DND-41 (cell line): ENCODE data around the gene TMEM91.

ENCODE experiments used
- ATAC-seq: fragments of 200-7000 bp; cut with Tn5 transposase; 3 replicates; pipeline ENCODE4 v1.9.1; 2021; ENCODE audit warnings: low read depth; ENCODE audit not compliant: insufficient read depth
- DNase-seq: peaks from one replicate; pipeline ENCODE4 v3.0.0-alpha.2; 2020
- H2AFZ ChIP-seq: 2 replicates; pipeline ENCODE4 v1.6.0; 2012; ENCODE audit warnings: low read depth, low read length
- H3K27ac ChIP-seq: 2 replicates; pipeline ENCODE4 v1.5.1; 2012; ENCODE audit warnings: low read length, inconsistent platforms
- H3K27me3 ChIP-seq: fragments of 200-600 bp; sonication (generic); 2 replicates; pipeline ENCODE4 v1.6.0; 2012; ENCODE audit warnings: low read length, mild to moderate bottlenecking, inconsistent platforms; ENCODE audit not compliant: insufficient read depth, poor library complexity
- H3K36me3 ChIP-seq: 2 replicates; pipeline ENCODE4 v1.5.1; 2012; ENCODE audit warnings: low read length, inconsistent platforms; ENCODE audit not compliant: insufficient read depth
- H3K4me1 ChIP-seq: 2 replicates; pipeline ENCODE4 v1.5.1; 2012; ENCODE audit warnings: mild to moderate bottlenecking, low read length; ENCODE audit not compliant: insufficient read depth
- H3K4me2 ChIP-seq: 2 replicates; pipeline ENCODE4 v1.6.0; 2012; ENCODE audit warnings: mild to moderate bottlenecking, moderate library complexity, low read length, inconsistent platforms; ENCODE audit not compliant: insufficient read depth
- H3K4me3 ChIP-seq, 2 experiments: fragments of 200-600 bp in 1 of 2; shearing (Covaris generic) in 1 of 2; 2 replicates each; pipeline ENCODE4 v1.5.1; 2012 to 2016; ENCODE audit warnings: inconsistent platforms in 2 of 2, low read length in 2 of 2, mild to moderate bottlenecking in 2 of 2, low read depth in 1 of 2, moderate library complexity in 1 of 2
- H3K79me2 ChIP-seq: 2 replicates; pipeline ENCODE4 v1.6.0; 2012; ENCODE audit warnings: low read length, inconsistent platforms; ENCODE audit not compliant: insufficient read depth
- H3K9ac ChIP-seq: 2 replicates; pipeline ENCODE4 v1.6.0; 2012; ENCODE audit warnings: low read depth, mild to moderate bottlenecking, inconsistent platforms, low read length, moderate library complexity
- H3K9me3 ChIP-seq: 2 replicates; pipeline ENCODE4 v1.5.1; 2012; ENCODE audit warnings: low read length, moderate library complexity, mild to moderate bottlenecking, inconsistent platforms; ENCODE audit not compliant: insufficient read depth, severe bottlenecking
- H4K20me1 ChIP-seq: 2 replicates; pipeline ENCODE4 v1.6.0; 2012; ENCODE audit warnings: low read length; ENCODE audit not compliant: insufficient read depth
- CTCF ChIP-seq: IDR thresholded peaks from 2 replicates; pipeline ENCODE4 v1.5.1; 2012; ENCODE audit warnings: borderline replicate concordance, low read length, moderate library complexity, mild to moderate bottlenecking; ENCODE audit not compliant: poor library complexity, severe bottlenecking; ENCODE audit errors: extremely low read depth
- EZH2 ChIP-seq: IDR thresholded peaks from 3 replicates; pipeline ENCODE4 v1.6.1; 2012; ENCODE audit warnings: borderline replicate concordance, low read depth, mild to moderate bottlenecking, moderate library complexity, low read length, inconsistent platforms; ENCODE audit not compliant: severe bottlenecking

Gene TMEM91

GRCh38 chr19:41355802-41356201, 20.5 kb upstream of the TMEM91 start:
- DNase-seq = no peak
- Histone ChIP-seq H3K27me3 (no peaks in the 10 kb centered on the region), H3K36me3 (peaks cover 11% of the 10 kb centered on the region; the same call in 1 of the 2 replicates), H3K9me3 (no peaks in the 10 kb centered on the region), H3K4me3 (no peak overlapping the region), H3K9ac (no peak overlapping the region), H3K4me1 (peaks cover 22% of the 10 kb centered on the region), H4K20me1 (peaks cover 31% of the 10 kb centered on the region), H3K27ac (no peak overlapping the region; the same call in 1 of the 2 replicates), H3K4me2 (no peak overlapping the region), H2AFZ (no peak overlapping the region), H3K79me2 (peaks cover 36% of the 10 kb centered on the region)
- TF ChIP-seq EZH2 (no peak), CTCF (no peak)
- no peak for ATAC-seq

GRCh38 chr19:41356984-41357739, 19.2 kb upstream of the TMEM91 start:
- H3K4me1 ChIP-seq = peaks cover 9% of the 10 kb centered on the region
- H2AFZ ChIP-seq = no peak overlapping the region
- H4K20me1 ChIP-seq = peaks cover 17% of the 10 kb centered on the region
- TF ChIP-seq CTCF (no peak), EZH2 (no peak)
- ATAC-seq (no peak), DNase-seq (no peak)
- no peak overlapping the region for H3K27ac ChIP-seq
- H3K27me3 ChIP-seq = no peaks in the 10 kb centered on the region
- H3K79me2 ChIP-seq = peaks cover 26% of the 10 kb centered on the region
- H3K4me2 ChIP-seq = no peak overlapping the region
- H3K9me3 ChIP-seq = no peaks in the 10 kb centered on the region
- H3K9ac ChIP-seq = no peak overlapping the region
- H3K36me3 ChIP-seq = peaks cover 10% of the 10 kb centered on the region; the same call in 1 of the 2 replicates
- H3K4me3 ChIP-seq = no peak overlapping the region

- ATAC-seq = no peak
- Histone ChIP-seq H2AFZ (no peak overlapping the region), H3K4me2 (no peak overlapping the region), H3K36me3 (peaks cover 11% of the 10 kb centered on the region), H4K20me1 (peaks cover 11% of the 10 kb centered on the region; the same call in 1 of the 2 replicates), H3K9ac (no peak overlapping the region), H3K27me3 (no peaks in the 10 kb centered on the region), H3K9me3 (no peaks in the 10 kb centered on the region), H3K4me3 (no peak overlapping the region), H3K27ac (no peak overlapping the region), H3K79me2 (peaks cover 25% of the 10 kb centered on the region), H3K4me1 (peaks cover 13% of the 10 kb centered on the region)
- TF ChIP-seq EZH2 (no peak), CTCF (no peak)
- no peak for DNase-seq
Measured at GRCh38 chr19:41357746-41358145, 18.6 kb upstream of the TMEM91 start.
